ENCODE measurements around the gene SSTR5.
"Not testable (repeated sequence)": the region's sequence is repeated elsewhere in the genome, so short reads cannot be mapped to it uniquely, and the experiment has no call there.

SSTR5 gene

GRCh38 chr16:1072526-1073261 lies at the start of gene SSTR5:
Gene SSTR5 (plus strand): TSS chr16:1072747. CDS start chr16:1078869, 6,122 bp downstream.
- DNase-seq (ENCODE audit: extremely low read depth in 1 of 2, low read depth in 1 of 2): no peak

GRCh38 chr16:1024138-1024537 lies 48.4 kb upstream of the SSTR5 start:
- DNase-seq (ENCODE audit: extremely low read depth in 1 of 2, low read depth in 1 of 2): no peak

GRCh38 chr16:1025183-1025809 lies 47.3 kb upstream of the SSTR5 start:
- not testable (repeated sequence) for DNase-seq (ENCODE audit: extremely low read depth in 1 of 2, low read depth in 1 of 2)

GRCh38 chr16:1026057-1026783 lies 46.3 kb upstream of the SSTR5 start:
- DNase-seq (ENCODE audit: extremely low read depth in 1 of 2, low read depth in 1 of 2): no peak

- DNase-seq (ENCODE audit: extremely low read depth in 1 of 2, low read depth in 1 of 2): no peak
Observed at GRCh38 chr16:1026784-1027500, 45.6 kb upstream of the SSTR5 start.

GRCh38 chr16:1027501-1027815 lies 45.1 kb upstream of the SSTR5 start:
- DNase-seq (ENCODE audit: extremely low read depth in 1 of 2, low read depth in 1 of 2): no peak

GRCh38 chr16:1028056-1028455 lies 44.5 kb upstream of the SSTR5 start:
- no peak for DNase-seq (ENCODE audit: extremely low read depth in 1 of 2, low read depth in 1 of 2)

GRCh38 chr16:1028524-1029258 lies 43.9 kb upstream of the SSTR5 start:
- DNase-seq (ENCODE audit: extremely low read depth in 1 of 2, low read depth in 1 of 2): no peak

GRCh38 chr16:1029259-1029545 lies 43.3 kb upstream of the SSTR5 start:
- DNase-seq (ENCODE audit: extremely low read depth in 1 of 2, low read depth in 1 of 2): no peak

- DNase-seq (ENCODE audit: extremely low read depth in 1 of 2, low read depth in 1 of 2): no peak
Observed at GRCh38 chr16:1030473-1030901, 42.1 kb upstream of the SSTR5 start.

GRCh38 chr16:1031666-1032065 lies 40.9 kb upstream of the SSTR5 start:
- no peak for DNase-seq (ENCODE audit: extremely low read depth in 1 of 2, low read depth in 1 of 2)

- no peak for DNase-seq (ENCODE audit: extremely low read depth in 1 of 2, low read depth in 1 of 2)
Observed at GRCh38 chr16:1032607-1033006, 39.9 kb upstream of the SSTR5 start.

GRCh38 chr16:1033128-1033679 lies 39.3 kb upstream of the SSTR5 start:
- no peak for DNase-seq (ENCODE audit: extremely low read depth in 1 of 2, low read depth in 1 of 2)

GRCh38 chr16:1034230-1035065 lies 38.1 kb upstream of the SSTR5 start:
- DNase-seq (ENCODE audit: extremely low read depth in 1 of 2, low read depth in 1 of 2): no peak

GRCh38 chr16:1035066-1035415 lies 37.5 kb upstream of the SSTR5 start:
- no peak for DNase-seq (ENCODE audit: extremely low read depth in 1 of 2, low read depth in 1 of 2)

GRCh38 chr16:1036166-1036565 lies 36.4 kb upstream of the SSTR5 start:
- no peak for DNase-seq (ENCODE audit: extremely low read depth in 1 of 2, low read depth in 1 of 2)

GRCh38 chr16:1036726-1037393 lies 35.7 kb upstream of the SSTR5 start:
- DNase-seq (ENCODE audit: extremely low read depth in 1 of 2, low read depth in 1 of 2): no peak

- no peak for DNase-seq (ENCODE audit: extremely low read depth in 1 of 2, low read depth in 1 of 2)
Observed at GRCh38 chr16:1037394-1038257, 34.9 kb upstream of the SSTR5 start.
